Progenitor cell of endocrine pancreas (in vitro differentiated cells): ENCODE results near the gene UBE2J1. TPM values are rescaled to one million over a fixed set of nuclear protein-coding genes. Genes with fewer than 3 reads are reported as not detected.

Experiments used
- DNase-seq: peaks from one replicate; pipeline ENCODE4 v3.0.0; 2021; ENCODE audit warnings: low spot score; ENCODE audit not compliant: unreplicated experiment
- H3K27ac Mint-ChIP-seq: 2 replicates; pipeline ENCODE4 v1.8.0; 2021; ENCODE audit warnings: mild to moderate bottlenecking, moderate library complexity, mixed read lengths
- H3K27me3 Mint-ChIP-seq: 2 replicates; pipeline ENCODE4 v1.8.0; 2021; ENCODE audit warnings: mixed read lengths
- H3K36me3 Mint-ChIP-seq: 2 replicates; pipeline ENCODE4 v1.8.0; 2022; ENCODE audit warnings: mixed read lengths; ENCODE audit not compliant: insufficient read depth
- H3K4me1 Mint-ChIP-seq: 2 replicates; pipeline ENCODE4 v1.8.0; 2021; ENCODE audit warnings: low read depth, mixed read lengths
- H3K4me3 Mint-ChIP-seq: 2 replicates; pipeline ENCODE4 v1.8.0; 2021; ENCODE audit warnings: low read depth, mild to moderate bottlenecking, moderate library complexity, mixed read lengths
- H3K9me3 Mint-ChIP-seq: 2 replicates; pipeline ENCODE4 v1.8.0; 2021; ENCODE audit warnings: low read depth, mixed read lengths
- CTCF ChIP-seq: fragments of 200-600 bp; sonication (generic); IDR thresholded peaks from one replicate; pipeline ENCODE4 v1.5.0; 2021; ENCODE audit warnings: antibody characterized with exemption, mild to moderate bottlenecking; ENCODE audit not compliant: unreplicated experiment
- total RNA-seq: library from RNA; stranded (reverse); gene quantifications from 2 replicates; pipeline ENCODE4 v1.2.1, GENCODE V29; 2021

Gene UBE2J1
- total RNA-seq, 1 donor from 2014 or later: 36.2 TPM

- Mint-ChIP-seq H3K4me3 (no peak overlapping the region), H3K27ac (no peak overlapping the region)
Observed at GRCh38 chr6:89321131-89321970, 31.2 kb downstream of the UBE2J1 start.

DNA sequence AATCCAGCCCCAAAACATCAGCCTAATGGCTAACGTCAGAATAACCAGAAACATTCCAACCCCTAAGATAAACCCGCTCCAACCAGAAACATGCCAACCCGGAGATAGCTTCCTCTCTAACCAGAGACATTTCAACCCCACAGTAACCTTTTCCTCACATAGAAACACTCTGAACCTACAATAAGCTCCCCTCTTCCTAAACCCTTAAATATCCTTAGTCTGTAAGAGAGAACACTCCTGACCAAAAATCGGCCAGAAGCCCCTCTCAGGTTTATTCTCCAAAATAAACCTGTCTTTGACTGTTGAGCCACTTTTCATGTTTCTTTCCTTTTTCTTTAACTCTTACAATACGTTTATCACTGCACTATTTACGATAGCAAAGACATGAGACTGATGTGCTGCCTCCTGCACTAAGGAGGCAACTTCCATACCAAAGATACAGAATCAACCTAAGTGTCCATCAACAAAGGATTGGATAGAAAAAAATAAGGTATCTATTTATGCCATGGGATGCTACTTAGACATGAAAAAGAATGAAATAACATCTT is 32.4 kb downstream of the UBE2J1 start:
- Mint-ChIP-seq H3K4me3 (no peak overlapping the region), H3K9me3 (peaks cover 26% of the 10 kb centered on the region), H3K4me1 (peaks cover 20% of the 10 kb centered on the region), H3K36me3 (peaks cover 33% of the 10 kb centered on the region), H3K27me3 (no peaks in the 10 kb centered on the region), H3K27ac (no peak overlapping the region)
- no peak for TF ChIP-seq CTCF
- no peak for DNase-seq

More at GRCh38 chr6:89321131-89321970, 31.2 kb downstream of the UBE2J1 start:
- DNase-seq: no peak
- peaks cover 20% of the 10 kb centered on the region for H3K4me1 Mint-ChIP-seq
- peaks cover 26% of the 10 kb centered on the region for H3K9me3 Mint-ChIP-seq
- no peaks in the 10 kb centered on the region for H3K27me3 Mint-ChIP-seq
- no peak for TF ChIP-seq CTCF
- peaks cover 33% of the 10 kb centered on the region for H3K36me3 Mint-ChIP-seq

- no peaks in the 10 kb centered on the region for H3K27me3 Mint-ChIP-seq
- peaks cover 19% of the 10 kb centered on the region for H3K9me3 Mint-ChIP-seq
- no peak overlapping the region for H3K27ac Mint-ChIP-seq
- no peak overlapping the region for H3K4me3 Mint-ChIP-seq
- H3K36me3 Mint-ChIP-seq: peaks cover 22% of the 10 kb centered on the region
- H3K4me1 Mint-ChIP-seq: peaks cover 2% of the 10 kb centered on the region
- TF ChIP-seq CTCF: no peak
- DNase-seq: no peak
Observed at GRCh38 chr6:89317067-89317466, 35.5 kb downstream of the UBE2J1 start.

DNA sequence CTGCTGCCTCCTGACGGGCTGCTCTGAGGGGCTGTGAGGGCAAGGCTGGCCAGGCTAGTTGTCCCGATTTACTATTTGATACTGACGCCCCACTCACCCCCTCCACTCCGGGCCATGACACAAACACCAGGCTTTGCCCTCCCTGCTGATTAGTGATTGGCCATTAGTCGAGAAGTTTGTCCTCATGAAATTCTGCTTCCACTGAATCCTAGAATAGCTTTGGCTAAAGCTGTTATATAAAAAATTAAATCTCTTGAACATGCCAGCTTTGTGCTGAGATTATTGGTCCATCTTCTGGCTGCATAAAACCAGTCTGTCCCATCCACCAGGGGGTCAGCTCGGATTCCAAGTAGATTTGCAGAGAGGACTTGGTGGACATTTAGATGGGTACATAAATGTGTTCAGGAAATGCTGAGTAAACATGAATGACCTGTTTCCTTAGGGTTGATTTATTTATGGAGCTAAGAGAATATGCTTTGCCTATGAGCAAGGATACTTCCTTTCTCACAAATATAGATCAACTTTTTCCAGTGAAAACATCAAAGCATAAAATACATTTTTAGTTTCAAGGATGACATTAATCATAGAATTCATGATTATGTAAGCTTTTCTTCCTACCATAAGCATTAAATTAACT is 37.2 kb downstream of the UBE2J1 start, which contains the start of gene GABRR2:
TSS of gene GABRR2 (minus strand) at position 51 of the 637 bp plus-strand sequence. CDS start 134 bp downstream, outside the sequence.
- no peak for TF ChIP-seq CTCF
- Mint-ChIP-seq H3K27me3 (peaks cover 4% of the 10 kb centered on the region), H3K36me3 (peaks cover 13% of the 10 kb centered on the region), H3K4me1 (peaks cover 6% of the 10 kb centered on the region), H3K27ac (no peak within 1 kb of the TSS), H3K4me3 (no peak within 1 kb of the TSS), H3K9me3 (peaks cover 11% of the 10 kb centered on the region)
- DNase-seq: no peak

- no peak for TF ChIP-seq CTCF
- Mint-ChIP-seq H3K9me3 (peaks cover 4% of the 10 kb centered on the region), H3K4me1 (peaks cover 6% of the 10 kb centered on the region), H3K4me3 (no peak overlapping the region), H3K27me3 (peaks cover 4% of the 10 kb centered on the region), H3K36me3 (peaks cover 6% of the 10 kb centered on the region), H3K27ac (no peak overlapping the region)
- no peak for DNase-seq
Observed at GRCh38 chr6:89314692-89315091, 37.8 kb downstream of the UBE2J1 start.
